LoVo (cell line): ENCODE measurements around the gene PRR15L.

ENCODE experiments used
- DNase-seq: peaks from one replicate; pipeline ENCODE4 v3.0.0-alpha.2; 2016; ENCODE audit warnings: low spot score

PRR15L gene

GRCh38 chr17:47959825-47960655, 2.4 kb upstream of the PRR15L start:
- DNase-seq, result peak; percentile 70

GRCh38 chr17:47956791-47957590, 692 bp downstream of the PRR15L start:
- DNase-seq, result no peak

GRCh38 chr17:47955497-47956461, 1.9 kb downstream of the PRR15L start:
- peak; percentile 58 for DNase-seq

- no peak for DNase-seq
Measured at GRCh38 chr17:47953909-47954308, 3.8 kb downstream of the PRR15L start.

GRCh38 chr17:47952171-47953021, 5.3 kb downstream of the PRR15L start:
- peak; percentile 53 for DNase-seq

- no peak for DNase-seq
Measured at GRCh38 chr17:47950448-47950847, 7.2 kb downstream of the PRR15L start.

GRCh38 chr17:47949946-47950345, 7.7 kb downstream of the PRR15L start:
- DNase-seq, result no peak

GRCh38 chr17:47949197-47949759, 8.4 kb downstream of the PRR15L start:
- peak; percentile 80 for DNase-seq

- DNase-seq, result no peak
Measured at GRCh38 chr17:47948706-47949196, 8.9 kb downstream of the PRR15L start.

GRCh38 chr17:47946929-47947397, 10.7 kb downstream of the PRR15L start:
- DNase-seq, result peak; percentile 87

- no peak for DNase-seq
Measured at GRCh38 chr17:47946516-47946915, 11.2 kb downstream of the PRR15L start.

GRCh38 chr17:47945529-47946508, 11.9 kb downstream of the PRR15L start:
- no peak for DNase-seq

GRCh38 chr17:47945080-47945479, 12.6 kb downstream of the PRR15L start:
- DNase-seq, result no peak

- DNase-seq, result no peak
Measured at GRCh38 chr17:47942568-47942967, 15.1 kb downstream of the PRR15L start.

- DNase-seq, result no peak
Measured at GRCh38 chr17:47942096-47942510, 15.6 kb downstream of the PRR15L start.

- DNase-seq, result peak; percentile 97
Measured at GRCh38 chr17:47941246-47942095, 16.2 kb downstream of the PRR15L start, which contains the start of gene PNPO. Gene PNPO, plus strand, starts transcription at chr17:47941571. Its CDS starts 105 bp downstream, at chr17:47941676.

GRCh38 chr17:47937941-47938340, 19.7 kb downstream of the PRR15L start:
- no peak for DNase-seq

- peak; percentile 98 for DNase-seq
Measured at GRCh38 chr17:47935961-47936360, 21.7 kb downstream of the PRR15L start.
